Spleen (tissue), 7 donors: ENCODE data around the gene CAMK1D.

Experiments
- POLR2A ChIP-seq, 3 donors: fragments of 450-650 bp; IDR thresholded peaks; one replicate each; pipeline ENCODE4 v1.5.1; 2017; ENCODE audit warnings: antibody characterized with exemption in 3 of 3, mild to moderate bottlenecking in 1 of 3
- POLR2AphosphoS5 ChIP-seq, 3 donors: sonication (generic); formaldehyde crosslinking; IDR thresholded peaks; one replicate each; pipeline ENCODE4 v1.5.1; 2017; ENCODE audit warnings: antibody characterized with exemption in 3 of 3
- TF ChIP-seq, protein P1 (sequence below), 11 experiments: fragments of 200-600 bp in 7 of 11; fragments of 450-650 bp in 4 of 11; sonication (generic) in 4 of 11; IDR thresholded peaks in 8 of 11; conservative IDR thresholded peaks in 3 of 11; 1 replicate in 7 of 11; 2 replicates in 4 of 11; pipeline versions ENCODE4 v1.4.0 to v1.8.0; 2016 to 2021; ENCODE audit warnings: antibody characterized with exemption in 11 of 11, inconsistent platforms in 4 of 11, mild to moderate bottlenecking in 1 of 11
- donor health status: DM: no; HTN: no; CAD: no; lungs with moderate emphysema.
- donor health status: DM: no; HTN: no; CAD: no.
- donor health status: DM: no; HTN: no; CAD: no.

DNA sequence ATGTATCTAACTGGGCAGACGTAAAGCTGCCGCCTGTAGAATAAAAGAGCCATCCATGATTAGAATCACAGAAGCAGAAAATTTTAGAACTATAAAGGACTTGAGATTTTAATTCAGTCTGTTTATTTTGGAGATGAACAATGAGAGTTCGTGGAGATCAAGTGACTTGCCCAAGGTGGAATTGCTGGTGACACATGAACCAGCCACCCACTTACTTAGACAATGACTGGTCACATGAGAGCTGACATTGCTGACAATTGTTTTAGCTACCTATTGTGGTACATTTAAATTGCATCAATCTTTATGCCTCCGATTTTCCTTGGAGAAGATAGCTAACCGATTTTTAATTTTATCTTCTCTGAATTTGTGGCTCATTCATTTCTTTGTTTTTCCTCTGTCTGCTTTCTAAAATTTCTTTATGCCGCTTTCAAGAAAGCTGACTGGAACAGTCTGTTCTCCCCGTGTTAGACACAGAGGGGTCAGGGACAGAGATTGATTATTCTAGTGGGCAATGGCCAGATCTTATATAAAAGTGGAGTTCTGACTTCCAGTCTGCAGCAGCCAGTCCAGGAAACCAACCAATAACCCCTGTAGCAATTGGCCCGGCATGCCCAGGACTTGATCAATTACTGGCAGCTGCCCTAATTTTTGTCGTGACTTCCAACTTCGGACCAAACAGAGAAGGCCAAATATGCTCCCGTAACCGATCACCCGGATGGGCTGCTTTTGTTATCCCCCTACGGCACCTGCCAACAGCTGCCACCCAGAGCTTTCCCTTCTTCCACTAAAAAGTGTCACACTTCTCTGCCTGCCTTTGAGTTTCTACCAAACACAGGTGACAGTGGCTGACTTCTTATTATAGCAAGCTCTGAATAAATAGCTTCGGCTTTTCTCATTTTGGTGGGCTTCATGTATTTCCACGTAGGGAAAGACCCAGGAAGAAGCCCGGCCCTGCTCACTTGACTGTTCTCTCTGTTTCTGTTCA is 241.6 kb downstream of the CAMK1D start:
- TF ChIP-seq, protein P1, sequence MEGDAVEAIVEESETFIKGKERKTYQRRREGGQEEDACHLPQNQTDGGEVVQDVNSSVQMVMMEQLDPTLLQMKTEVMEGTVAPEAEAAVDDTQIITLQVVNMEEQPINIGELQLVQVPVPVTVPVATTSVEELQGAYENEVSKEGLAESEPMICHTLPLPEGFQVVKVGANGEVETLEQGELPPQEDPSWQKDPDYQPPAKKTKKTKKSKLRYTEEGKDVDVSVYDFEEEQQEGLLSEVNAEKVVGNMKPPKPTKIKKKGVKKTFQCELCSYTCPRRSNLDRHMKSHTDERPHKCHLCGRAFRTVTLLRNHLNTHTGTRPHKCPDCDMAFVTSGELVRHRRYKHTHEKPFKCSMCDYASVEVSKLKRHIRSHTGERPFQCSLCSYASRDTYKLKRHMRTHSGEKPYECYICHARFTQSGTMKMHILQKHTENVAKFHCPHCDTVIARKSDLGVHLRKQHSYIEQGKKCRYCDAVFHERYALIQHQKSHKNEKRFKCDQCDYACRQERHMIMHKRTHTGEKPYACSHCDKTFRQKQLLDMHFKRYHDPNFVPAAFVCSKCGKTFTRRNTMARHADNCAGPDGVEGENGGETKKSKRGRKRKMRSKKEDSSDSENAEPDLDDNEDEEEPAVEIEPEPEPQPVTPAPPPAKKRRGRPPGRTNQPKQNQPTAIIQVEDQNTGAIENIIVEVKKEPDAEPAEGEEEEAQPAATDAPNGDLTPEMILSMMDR (IDR thresholded peaks at IDR 0.05 in 8 of 11, conservative IDR thresholded peaks at IDR 0.05 in 3 of 11) = no peak
- TF ChIP-seq POLR2A (IDR thresholded peaks at IDR 0.05) (no peak), POLR2AphosphoS5 (IDR thresholded peaks at IDR 0.05) (no peak)
